ENCODE data around the gene SAPCD1.

The SAPCD1 gene

DNA sequence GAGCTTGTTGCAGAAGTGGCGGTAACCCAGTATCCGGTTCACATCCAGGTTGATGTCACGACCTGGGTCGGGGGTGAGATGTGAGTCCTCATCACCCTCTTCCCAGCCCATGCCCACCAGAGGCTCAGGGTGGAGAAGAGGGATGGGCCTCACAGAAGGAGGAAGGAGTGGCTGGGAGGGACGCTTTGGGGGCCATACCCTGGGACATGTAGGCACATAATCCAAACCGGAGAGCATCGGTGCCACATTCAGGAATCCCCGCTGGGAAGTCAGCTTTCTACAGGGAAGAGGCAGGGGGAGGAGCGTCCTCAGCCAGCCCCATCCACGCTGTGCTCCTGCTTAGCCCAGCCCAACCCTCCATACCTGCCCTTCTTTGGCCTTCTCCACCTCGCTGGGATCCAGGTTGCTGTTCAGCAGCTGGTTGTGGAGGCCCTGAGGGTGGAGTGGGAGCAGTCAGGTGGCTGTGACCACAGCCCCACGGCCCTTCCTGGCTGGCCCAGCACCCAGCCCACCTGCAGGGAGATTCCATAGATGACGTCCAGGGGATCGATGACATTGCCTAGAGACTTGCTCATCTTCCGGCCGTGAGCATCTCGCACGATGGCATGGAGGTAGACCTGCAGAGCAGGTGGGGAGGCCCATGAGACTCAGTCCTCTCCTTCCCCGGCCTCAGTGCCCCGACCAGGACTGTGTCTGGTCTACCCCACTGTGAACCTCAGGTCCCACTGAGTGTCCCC lies 18.2 kb downstream of the SAPCD1 start:
- no peak overlapping the region for H3K27ac ChIP-seq
- TF ChIP-seq, protein P1, sequence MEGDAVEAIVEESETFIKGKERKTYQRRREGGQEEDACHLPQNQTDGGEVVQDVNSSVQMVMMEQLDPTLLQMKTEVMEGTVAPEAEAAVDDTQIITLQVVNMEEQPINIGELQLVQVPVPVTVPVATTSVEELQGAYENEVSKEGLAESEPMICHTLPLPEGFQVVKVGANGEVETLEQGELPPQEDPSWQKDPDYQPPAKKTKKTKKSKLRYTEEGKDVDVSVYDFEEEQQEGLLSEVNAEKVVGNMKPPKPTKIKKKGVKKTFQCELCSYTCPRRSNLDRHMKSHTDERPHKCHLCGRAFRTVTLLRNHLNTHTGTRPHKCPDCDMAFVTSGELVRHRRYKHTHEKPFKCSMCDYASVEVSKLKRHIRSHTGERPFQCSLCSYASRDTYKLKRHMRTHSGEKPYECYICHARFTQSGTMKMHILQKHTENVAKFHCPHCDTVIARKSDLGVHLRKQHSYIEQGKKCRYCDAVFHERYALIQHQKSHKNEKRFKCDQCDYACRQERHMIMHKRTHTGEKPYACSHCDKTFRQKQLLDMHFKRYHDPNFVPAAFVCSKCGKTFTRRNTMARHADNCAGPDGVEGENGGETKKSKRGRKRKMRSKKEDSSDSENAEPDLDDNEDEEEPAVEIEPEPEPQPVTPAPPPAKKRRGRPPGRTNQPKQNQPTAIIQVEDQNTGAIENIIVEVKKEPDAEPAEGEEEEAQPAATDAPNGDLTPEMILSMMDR (conservative IDR thresholded peaks at IDR 0.05): no peak

DNA sequence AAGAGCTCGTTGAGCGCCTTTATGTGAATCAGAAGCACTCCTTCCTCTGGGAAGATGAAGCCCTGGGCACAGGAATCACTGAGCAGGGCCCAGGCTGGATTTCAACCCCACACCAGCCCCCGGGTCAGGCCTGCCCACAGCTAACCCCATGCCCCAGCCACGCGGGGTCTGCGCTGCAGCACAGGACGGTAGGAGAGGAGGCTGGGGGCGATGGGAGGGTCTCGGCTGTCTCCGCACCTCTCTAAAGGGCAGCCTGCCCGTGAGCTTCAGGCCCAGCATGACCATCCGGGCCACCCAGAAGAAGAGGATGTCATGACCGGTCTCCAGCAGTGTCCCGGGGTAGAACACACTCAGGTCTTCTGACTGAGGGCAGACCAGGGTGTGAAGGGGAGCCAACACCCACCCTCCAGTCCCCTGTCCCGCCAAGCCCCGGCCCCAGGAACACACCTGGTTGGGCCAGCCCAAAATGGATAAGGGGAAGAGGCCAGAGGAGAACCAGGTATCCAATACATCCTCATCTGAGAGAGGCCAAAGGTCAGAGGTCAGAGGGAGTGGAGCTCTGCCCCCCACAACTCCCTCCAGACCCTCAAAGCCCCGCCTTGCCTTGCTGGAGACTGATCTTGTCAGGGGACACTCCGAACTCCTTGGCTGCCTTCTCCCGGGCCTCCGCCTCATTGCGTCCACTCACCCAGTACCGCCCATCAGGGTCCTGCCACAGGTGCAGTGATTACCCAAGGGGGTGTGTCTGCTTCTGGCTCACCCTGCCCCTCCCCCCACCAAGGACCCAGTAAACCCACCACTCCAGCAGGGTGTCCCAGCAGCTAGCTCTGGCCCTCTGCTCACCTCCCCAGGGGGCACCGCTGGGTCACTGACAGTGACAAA lies 19.0 kb downstream of the SAPCD1 start:
- H3K27ac ChIP-seq: no peak overlapping the region
- TF ChIP-seq, protein P1 (conservative IDR thresholded peaks at IDR 0.05): no peak

DNA sequence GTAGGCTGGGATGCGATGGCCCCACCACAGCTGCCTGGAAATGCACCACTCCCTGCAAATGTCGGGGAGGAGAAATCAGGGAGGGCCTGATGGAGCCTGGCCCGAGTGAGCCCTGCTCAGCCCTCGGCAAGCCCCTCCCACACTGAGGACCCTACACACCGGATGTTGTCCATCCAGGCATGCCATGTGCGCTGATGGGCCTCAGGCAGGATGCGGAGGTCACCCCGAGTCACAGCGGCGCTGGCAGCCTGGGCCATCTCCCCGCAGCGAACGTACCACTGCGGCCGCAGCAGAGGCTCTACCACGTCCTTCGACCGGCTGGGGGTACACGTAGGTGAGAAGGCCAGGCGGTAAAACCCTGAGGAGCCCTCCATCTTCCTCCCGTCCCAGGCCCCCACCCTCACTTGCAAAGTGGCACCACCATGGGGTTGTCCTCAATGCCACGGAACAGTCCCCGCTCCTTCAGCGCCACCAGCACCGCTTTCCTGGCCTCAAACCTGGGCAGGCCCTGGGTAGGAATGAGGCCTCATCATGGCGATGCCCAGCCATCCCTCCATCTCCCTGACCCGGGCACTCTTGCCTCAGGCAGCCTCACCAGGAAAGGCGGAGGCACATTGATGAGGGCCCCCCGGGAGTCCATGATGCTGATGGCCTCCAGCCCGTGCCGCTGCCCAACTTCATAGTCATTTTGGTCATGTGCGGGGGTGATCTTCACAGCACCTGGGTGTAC lies 19.8 kb downstream of the SAPCD1 start:
- no peak overlapping the region for H3K27ac ChIP-seq
- TF ChIP-seq, protein P1 (conservative IDR thresholded peaks at IDR 0.05): no peak

DNA sequence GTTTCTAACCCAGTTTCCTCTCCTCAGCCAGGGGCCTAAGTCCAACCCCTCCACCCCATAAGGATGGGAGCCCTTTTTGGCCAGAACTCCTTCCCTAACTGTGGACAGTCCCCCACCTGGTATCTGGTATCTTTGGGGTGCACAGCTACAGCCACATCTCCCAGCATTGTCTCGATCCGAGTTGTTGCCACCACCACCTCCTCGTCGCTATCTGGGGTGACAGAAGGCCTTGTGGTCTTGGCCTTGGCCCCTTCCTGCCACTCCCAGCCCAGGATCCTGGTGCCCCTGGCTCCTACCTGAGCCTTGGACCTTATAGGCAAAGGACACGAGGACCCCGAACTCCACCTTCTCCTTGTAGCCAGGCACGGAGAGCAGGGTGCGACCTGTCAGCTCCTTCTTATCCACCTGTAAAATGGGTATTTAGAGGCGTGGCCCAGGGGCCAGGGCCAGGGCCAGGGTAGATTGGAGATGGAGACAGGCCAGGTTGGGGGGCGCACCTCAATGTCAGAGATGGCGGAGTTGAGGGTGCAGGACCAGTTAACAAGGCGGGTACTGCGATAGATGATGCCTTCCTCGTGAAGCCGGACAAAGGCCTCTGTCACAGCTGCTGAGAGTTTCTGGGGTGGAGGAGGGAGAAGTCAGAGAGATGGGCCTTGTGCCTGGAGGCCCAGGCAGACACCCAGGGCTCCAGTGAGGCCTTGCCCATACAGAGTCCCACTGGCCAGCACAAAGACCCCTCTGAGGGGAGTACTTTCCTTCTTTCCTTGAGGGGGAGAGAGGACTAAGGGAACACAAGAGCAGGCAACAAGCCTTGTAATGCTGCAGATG lies 21.9 kb downstream of the SAPCD1 start:
- TF ChIP-seq, protein P1 (conservative IDR thresholded peaks at IDR 0.05): no peak
- H3K27ac ChIP-seq: no peak overlapping the region

DNA sequence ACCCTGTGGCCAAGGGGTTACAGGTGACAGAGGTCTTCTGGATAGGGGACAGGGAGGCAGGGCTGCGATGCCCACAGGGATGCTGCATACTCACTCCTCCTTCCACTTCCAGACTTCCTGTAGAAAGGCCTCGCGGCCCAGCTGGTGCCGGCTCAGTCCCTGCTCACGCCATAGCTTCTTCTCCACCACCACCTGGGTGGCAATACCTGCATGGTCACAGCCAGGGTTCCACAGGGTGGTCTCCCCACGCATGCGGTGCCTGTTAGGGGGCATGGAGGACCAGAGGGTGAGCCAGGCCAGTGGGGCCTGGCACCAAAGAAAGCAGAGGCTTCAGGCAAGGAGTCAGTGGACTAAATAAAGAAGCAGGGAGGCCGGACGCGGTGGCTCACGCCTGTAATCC lies 23.0 kb downstream of the SAPCD1 start:
- no peak overlapping the region for H3K27ac ChIP-seq
- TF ChIP-seq, protein P1 (conservative IDR thresholded peaks at IDR 0.05): no peak

DNA sequence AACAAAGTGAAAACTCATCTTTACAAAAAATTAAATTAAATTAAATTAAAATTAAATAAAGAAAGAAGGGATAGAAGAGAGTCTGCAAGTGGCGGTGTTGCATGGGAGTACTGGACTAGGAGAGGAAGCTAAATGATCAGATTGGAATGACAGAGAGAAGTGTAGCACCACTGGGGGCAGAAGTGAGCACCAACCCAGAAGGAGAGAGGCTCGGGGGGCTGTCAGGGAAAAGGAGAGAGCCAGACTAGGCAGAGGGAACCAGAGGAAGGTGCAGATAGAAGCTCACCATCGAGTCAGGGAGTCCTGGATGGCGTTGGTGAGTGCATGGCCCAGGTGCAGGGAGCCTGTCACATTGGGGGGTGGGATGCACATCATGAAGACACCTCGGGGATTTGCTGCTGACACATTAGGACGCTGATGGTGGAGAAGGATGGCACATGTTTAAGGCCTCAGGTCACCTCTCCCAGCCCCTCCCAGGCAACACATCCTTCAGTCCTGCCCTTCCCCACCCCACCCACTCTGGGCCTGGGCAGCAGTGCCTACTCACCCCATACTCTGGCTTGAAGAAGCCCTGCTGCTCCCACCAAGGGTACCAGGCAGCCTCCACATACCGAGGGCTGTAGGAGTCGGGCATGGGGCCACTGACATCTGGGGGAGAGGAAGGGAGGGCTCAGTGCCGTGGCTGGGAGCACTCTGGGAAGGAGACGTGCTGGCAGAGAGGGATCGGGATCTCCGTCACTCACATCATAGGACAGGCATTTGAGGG lies 29.1 kb downstream of the SAPCD1 start:
- no peak overlapping the region for H3K27ac ChIP-seq
- TF ChIP-seq, protein P1 (conservative IDR thresholded peaks at IDR 0.05): peak; percentile 76

Measured in VCaP (cell line).